KOPT-K1 (cell line): ENCODE measurements around the gene PGPEP1.
"Not testable (repeated sequence)": the region's sequence is repeated elsewhere in the genome, so short reads cannot be mapped to it uniquely, and the experiment has no call there.

Source experiments
- H3K27ac ChIP-seq: fragments of 200-600 bp; sonication (generic); 2 replicates; pipeline ENCODE4 v1.5.1; 2016; ENCODE audit warnings: antibody characterized with exemption, mild to moderate bottlenecking, low read depth, low read length; ENCODE audit not compliant: poor library complexity, severe bottlenecking
- H3K36me3 ChIP-seq: fragments of 200-600 bp; sonication (generic); 2 replicates; pipeline ENCODE4 v1.5.1; 2017; ENCODE audit warnings: antibody characterized with exemption, mild to moderate bottlenecking, low read length, moderate library complexity; ENCODE audit not compliant: insufficient read depth
- H3K9me3 ChIP-seq: fragments of 200-600 bp; sonication (generic); 2 replicates; pipeline ENCODE4 v1.5.1; 2017; ENCODE audit warnings: antibody characterized with exemption, low read length, mild to moderate bottlenecking; ENCODE audit not compliant: insufficient read depth, poor library complexity, severe bottlenecking

PGPEP1 gene

GRCh38 chr19:18338541-18338940 lies 1.9 kb upstream of the PGPEP1 start:
- Histone ChIP-seq H3K9me3 (no peaks in the 10 kb centered on the region), H3K36me3 (no peaks in the 10 kb centered on the region), H3K27ac (no peak overlapping the region)

GRCh38 chr19:18339723-18340122 lies 675 bp upstream of the PGPEP1 start:
- Histone ChIP-seq H3K9me3 (no peaks in the 10 kb centered on the region), H3K27ac (peak overlapping the region; percentile 76), H3K36me3 (peaks cover 5% of the 10 kb centered on the region; the same call in 1 of the 2 replicates)

GRCh38 chr19:18340990-18341868 lies 831 bp downstream of the PGPEP1 start:
- Histone ChIP-seq H3K9me3 (no peaks in the 10 kb centered on the region), H3K27ac (peak overlapping the region; percentile 76), H3K36me3 (peaks cover 5% of the 10 kb centered on the region; the same call in 1 of the 2 replicates)

DNA sequence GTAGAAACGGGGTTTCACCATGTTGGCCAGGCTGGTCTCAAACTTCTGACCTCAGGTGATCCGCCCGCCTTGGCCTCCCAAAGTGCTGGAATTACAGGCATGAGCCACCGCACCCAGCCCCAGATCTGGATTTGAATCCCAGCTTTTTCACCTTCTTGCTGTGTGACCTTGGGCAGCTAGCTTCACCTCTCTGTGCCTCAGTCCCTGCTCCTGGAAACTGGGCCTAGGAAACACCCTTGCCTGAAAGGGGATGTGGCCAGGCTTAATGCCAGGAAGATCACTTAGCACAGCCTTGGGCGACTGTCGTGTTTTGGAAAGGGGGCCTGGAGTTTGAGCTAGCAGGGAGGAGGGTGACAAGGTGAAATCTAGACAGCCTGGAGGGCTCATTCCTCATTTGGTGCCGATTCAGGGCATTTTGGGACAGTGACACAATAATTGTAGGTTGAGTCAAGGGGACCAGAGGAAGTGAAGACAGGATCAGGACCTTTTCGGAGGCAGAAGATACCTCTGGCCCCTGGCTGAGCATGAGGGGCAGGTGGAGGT lies 1.8 kb downstream of the PGPEP1 start:
- H3K27ac ChIP-seq, result no peak overlapping the region

DNA sequence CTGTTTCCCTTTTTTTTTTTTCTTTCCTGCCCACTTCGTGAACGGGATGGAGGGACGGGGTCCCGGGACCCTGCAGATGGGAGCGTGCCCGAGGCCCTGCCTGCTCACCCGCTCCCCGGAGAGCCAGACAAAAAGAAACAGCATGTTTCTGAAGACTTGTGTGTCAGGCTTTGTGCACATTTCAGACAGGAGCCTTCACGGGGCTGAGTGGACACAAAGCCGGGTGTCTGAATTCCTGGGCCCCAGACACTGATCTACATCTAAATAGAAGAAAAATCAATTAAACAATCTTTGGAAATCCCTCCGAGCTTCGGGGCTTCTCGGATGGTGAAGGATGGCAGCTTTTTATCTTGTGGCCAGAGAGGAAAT lies 4.2 kb downstream of the PGPEP1 start:
- Histone ChIP-seq H3K27ac (no peak overlapping the region), H3K36me3 (peaks cover 5% of the 10 kb centered on the region; the same call in 1 of the 2 replicates), H3K9me3 (no peaks in the 10 kb centered on the region)

More for the DNA sequence above, 1.8 kb downstream of the PGPEP1 start:
- Histone ChIP-seq H3K9me3 (no peaks in the 10 kb centered on the region), H3K36me3 (peaks cover 5% of the 10 kb centered on the region; the same call in 1 of the 2 replicates)

GRCh38 chr19:18345296-18345695 lies 4.9 kb downstream of the PGPEP1 start:
- no peak overlapping the region for H3K27ac ChIP-seq
- no peaks in the 10 kb centered on the region for H3K9me3 ChIP-seq
- peaks cover 5% of the 10 kb centered on the region; the same call in 1 of the 2 replicates for H3K36me3 ChIP-seq

DNA sequence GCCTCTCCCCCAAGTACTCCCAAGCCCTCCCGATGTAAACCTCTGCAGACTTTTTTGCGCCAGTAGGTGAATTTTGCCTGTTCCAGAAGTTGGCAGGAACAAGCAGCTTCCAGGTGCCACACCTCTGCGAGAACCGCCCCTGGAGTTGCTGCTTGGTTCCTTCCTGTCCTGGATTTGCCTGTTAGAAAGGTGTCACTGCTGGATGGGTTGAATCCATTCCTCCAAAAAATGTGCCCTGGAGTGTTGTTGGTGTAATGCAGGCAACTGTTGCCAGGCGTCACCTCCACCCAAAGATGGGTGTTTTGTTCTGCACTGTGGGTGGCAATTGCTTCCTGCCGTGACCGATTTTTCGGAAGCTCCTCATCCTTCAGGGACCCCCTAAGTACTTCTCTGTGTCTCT lies 5.7 kb downstream of the PGPEP1 start:
- peaks cover 8% of the 10 kb centered on the region; the same call in 1 of the 2 replicates for H3K36me3 ChIP-seq
- H3K27ac ChIP-seq, result no peak overlapping the region
- no peaks in the 10 kb centered on the region for H3K9me3 ChIP-seq

GRCh38 chr19:18348171-18348570 lies 7.8 kb downstream of the PGPEP1 start:
- peaks cover 8% of the 10 kb centered on the region; the same call in 1 of the 2 replicates for H3K36me3 ChIP-seq
- H3K27ac ChIP-seq, result no peak overlapping the region
- H3K9me3 ChIP-seq, result no peaks in the 10 kb centered on the region

- H3K27ac ChIP-seq, H3K36me3 ChIP-seq, H3K9me3 ChIP-seq: not testable (repeated sequence)
Observed at GRCh38 chr19:18348818-18349339, 8.5 kb downstream of the PGPEP1 start.

DNA sequence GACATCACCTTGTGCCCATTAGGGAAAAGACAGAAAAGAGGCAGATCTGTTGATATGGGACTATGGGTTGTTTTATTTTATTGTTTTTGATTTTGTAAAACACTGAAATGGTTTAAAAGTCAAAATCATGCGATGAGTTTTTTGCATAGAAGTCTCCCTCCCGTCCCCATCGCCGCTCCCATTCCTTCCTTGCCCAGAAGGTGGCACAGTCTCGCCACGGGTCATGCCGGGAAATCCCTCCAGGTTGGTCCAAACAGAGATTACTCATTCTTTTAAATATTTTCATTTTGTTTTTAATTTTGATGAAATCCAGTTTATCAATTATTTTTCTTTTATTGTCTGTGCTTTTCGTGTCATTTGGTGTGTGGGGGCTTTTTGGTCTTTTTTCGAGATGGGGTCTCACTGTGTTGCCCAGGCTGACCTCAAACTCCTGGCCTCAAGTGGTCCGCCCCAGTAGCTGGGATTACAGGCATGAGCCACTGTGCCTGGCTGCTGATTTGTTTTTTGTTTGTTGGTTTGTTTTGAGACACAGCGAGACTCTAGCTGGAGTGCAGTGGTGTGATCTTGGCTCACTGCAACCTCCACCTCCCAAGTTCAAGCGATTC lies 9.2 kb downstream of the PGPEP1 start:
- Histone ChIP-seq H3K36me3 (0 out of 2 replicates have a peak, but pooled peaks cover 3% of the 10 kb centered on the region), H3K9me3 (no peaks in the 10 kb centered on the region), H3K27ac (no peak overlapping the region)

DNA sequence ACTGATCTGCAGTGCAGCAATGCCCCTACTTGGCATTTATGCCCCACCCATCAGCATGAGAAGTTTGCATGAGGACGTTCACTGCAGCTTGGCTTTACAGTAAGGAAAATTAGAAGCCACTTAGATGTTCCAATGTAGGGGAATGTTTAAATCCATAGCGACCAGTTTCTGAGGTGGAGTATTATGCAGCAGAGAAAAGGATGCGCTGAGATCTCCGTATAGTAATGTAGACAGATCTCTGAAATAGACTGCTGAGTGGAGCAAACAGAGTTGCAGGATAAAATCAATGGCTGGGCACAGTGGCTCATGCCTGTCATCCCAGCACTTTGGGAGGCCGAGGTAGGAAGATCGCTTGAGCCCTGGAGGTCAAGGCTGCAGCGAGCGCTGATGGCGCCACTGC lies 10.1 kb downstream of the PGPEP1 start:
- Histone ChIP-seq H3K36me3 (peaks cover 5% of the 10 kb centered on the region; the same call in 1 of the 2 replicates), H3K27ac (no peak overlapping the region), H3K9me3 (no peaks in the 10 kb centered on the region)

DNA sequence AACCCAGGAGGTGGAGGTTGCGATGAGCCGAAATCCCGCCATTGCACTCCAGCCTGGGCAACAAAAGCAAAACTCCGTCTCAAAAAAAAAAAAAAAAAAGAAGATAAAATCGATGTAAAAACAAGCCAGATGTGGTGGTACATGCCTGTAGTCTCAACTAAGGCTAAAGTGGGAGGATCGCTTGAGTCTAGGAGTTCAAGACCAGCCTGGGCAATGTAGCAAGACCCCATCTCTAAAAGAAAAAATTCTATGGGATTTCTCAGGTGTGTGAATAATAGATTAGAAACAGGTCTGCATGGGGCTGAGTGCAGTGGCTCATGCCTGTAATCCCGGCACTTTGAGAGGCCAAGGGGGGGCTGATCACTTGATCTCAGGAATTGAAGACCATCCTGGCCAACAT lies 11.1 kb downstream of the PGPEP1 start:
- H3K36me3 ChIP-seq, result peaks cover 11% of the 10 kb centered on the region
- H3K9me3 ChIP-seq, result no peaks in the 10 kb centered on the region
- no peak overlapping the region for H3K27ac ChIP-seq

GRCh38 chr19:18353378-18354005 lies 13.1 kb downstream of the PGPEP1 start:
- no peak overlapping the region for H3K27ac ChIP-seq
- H3K36me3 ChIP-seq, result peaks cover 30% of the 10 kb centered on the region
- H3K9me3 ChIP-seq, result no peaks in the 10 kb centered on the region

- H3K9me3 ChIP-seq, H3K27ac ChIP-seq: not testable (repeated sequence)
- peaks cover 39% of the 10 kb centered on the region for H3K36me3 ChIP-seq
Observed at GRCh38 chr19:18354743-18355142, 14.3 kb downstream of the PGPEP1 start.

DNA sequence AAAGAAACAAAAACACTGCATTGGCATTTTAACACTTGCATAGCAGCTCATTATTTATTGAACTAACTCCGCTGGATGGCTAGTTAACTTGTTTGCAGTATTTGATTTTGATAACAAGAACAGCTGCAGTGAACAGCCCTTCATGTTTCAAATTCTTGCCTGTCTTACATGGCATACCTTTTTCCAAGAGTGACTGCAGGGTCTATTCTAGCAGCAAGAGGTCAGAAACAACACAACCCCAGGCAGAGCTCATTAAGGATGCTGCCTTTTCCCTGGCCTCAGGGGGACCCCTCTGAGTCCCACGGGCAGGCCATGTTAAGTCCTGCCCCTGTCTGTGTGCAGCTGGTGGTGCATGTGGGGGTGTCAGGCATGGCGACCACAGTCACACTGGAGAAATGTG lies 16.6 kb downstream of the PGPEP1 start:
- no peak overlapping the region for H3K27ac ChIP-seq
- H3K36me3 ChIP-seq, result peaks cover 39% of the 10 kb centered on the region
- H3K9me3 ChIP-seq, result no peaks in the 10 kb centered on the region
